ENCODE data around the gene IBTK.

DNA sequence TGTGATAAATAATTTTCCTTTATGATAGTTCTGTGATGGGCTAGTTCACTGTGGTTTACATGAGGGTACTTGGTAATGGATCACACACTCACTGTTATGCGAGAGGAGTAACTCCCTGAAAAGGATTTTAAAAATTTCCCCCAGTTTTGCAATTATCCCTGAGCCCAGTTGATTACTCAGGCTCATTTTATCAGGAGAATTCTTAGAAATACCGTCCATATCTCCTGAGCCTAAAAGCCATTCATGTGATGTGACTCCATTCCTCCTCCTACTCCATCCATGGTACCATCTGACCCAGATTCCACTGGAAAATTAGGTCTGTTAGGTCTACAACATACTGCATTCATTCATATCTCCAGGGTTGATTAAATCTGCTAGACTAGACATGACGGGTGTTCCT is 16.4 kb upstream of the IBTK start:
- TF ChIP-seq, protein P1, sequence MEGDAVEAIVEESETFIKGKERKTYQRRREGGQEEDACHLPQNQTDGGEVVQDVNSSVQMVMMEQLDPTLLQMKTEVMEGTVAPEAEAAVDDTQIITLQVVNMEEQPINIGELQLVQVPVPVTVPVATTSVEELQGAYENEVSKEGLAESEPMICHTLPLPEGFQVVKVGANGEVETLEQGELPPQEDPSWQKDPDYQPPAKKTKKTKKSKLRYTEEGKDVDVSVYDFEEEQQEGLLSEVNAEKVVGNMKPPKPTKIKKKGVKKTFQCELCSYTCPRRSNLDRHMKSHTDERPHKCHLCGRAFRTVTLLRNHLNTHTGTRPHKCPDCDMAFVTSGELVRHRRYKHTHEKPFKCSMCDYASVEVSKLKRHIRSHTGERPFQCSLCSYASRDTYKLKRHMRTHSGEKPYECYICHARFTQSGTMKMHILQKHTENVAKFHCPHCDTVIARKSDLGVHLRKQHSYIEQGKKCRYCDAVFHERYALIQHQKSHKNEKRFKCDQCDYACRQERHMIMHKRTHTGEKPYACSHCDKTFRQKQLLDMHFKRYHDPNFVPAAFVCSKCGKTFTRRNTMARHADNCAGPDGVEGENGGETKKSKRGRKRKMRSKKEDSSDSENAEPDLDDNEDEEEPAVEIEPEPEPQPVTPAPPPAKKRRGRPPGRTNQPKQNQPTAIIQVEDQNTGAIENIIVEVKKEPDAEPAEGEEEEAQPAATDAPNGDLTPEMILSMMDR (IDR thresholded peaks at IDR 0.05): no peak
- no peak for TF ChIP-seq POLR2AphosphoS5 (IDR thresholded peaks at IDR 0.05)
- TF ChIP-seq POLR2A (IDR thresholded peaks at IDR 0.05; ENCODE audit: low read depth): no peak

Data from esophagus muscularis mucosa (tissue), 3 donors.